Umbilical cord (tissue), 2 donors: Measurements from ENCODE around the gene STXBP6. TPM values are rescaled to one million over a fixed set of nuclear protein-coding genes. Genes with fewer than 3 reads are reported as not detected.

Source experiments
- DNase-seq: peaks from one replicate; pipeline ENCODE4 v3.0.0-alpha.2; 2015; ENCODE audit warnings: low spot score
- total RNA-seq: library from RNA; depleted of rRNA; stranded (reverse); fragments of >200 nt; gene quantifications from one replicate; pipeline ENCODE4 v1.2.3, GENCODE V29; 2014; ENCODE audit warnings: low replicate concordance; ENCODE audit not compliant: insufficient read depth

Gene STXBP6
- 78.7 TPM for total RNA-seq

DNA sequence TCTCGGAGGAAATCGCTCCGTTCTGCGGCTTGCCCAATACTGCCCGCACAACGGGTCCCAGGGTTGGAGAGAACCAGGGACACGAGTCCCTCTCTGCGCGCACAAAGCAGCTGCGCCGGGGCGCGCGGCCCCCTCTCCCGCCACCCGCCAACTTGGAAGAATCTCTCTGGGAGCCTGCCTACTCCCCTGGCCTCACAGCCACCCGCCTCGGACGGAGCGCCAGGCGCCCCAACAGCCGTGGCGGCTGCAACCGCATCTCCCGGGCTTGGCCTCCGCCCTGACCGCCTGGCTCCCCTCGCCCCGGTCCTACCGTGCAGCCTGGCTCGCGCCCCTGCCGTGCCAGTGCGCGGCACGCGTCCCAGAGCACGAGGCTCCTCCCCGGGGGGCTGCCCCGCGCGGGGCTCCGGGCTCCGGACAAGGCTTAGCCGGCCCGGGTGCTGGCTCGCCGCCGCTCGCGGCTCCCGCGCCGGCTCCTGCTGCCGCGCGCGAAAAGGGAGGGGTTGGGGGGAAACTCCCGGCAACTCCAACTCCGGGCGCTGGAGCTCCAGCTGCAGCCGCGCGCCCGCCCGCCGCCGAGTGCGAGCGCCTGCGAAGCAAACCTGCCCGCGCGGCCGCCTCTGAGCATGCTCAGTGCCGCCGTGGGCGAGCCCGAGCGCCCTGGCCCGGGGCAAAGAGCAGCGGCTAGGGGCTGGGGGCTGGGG, at the start of gene STXBP6:
TSS of gene STXBP6 (minus strand) at position 580 of the 701 bp plus-strand sequence. CDS start 75,329 bp downstream, outside the sequence.
- peak; percentile 87 for DNase-seq

DNA sequence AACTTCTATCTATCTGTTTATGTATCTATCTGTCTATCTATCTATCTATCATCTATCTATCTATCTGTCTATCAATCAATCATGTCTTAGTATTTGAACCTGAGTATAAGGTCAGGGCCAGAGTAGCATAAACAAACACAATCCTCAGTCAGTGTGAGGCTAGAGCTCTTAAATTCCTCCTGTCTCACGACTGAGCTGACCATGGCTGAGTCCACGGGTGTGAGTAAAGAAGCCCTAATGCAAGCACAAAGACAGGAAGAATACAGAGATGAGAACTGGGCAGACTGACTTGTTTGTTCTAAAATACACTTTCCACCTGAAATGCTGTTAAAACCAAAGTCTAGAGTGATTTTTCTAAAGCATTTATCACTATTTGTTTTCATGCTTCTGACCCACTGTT, 47.2 kb upstream of the STXBP6 start:
- no peak for DNase-seq

DNA sequence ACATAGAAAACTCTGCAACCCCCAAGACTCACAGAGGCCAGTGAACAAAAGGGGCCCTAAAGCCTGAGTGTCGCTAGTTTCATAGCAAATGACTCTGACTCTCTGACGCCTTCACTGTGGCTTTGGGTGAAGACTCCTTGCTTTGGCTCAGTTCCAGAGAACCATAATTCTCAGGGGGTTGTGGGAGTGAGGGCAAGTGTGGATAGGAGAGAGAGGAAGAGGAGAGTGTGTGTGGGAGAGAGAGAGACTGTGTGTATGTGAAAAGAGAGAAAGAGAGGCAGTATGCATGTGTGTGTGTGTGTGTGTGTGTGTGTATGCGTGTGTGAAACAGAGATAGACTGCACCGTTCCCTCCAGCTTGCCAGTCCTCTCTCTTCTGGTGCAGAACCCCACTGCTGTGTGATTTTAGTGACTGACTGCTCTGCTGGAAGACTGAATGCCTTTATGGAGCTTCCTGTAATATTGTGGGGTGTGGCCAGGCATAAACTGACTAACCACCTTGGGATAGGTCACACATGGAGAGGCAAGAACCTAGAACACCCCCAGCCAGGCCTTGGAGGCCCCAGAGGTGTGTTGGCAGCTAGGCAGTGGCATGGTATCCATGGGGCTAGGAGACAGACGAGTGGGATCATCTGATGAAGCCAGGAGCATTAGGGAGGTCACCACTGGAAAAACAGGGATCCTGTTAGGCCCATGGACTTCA, 45.9 kb upstream of the STXBP6 start:
- DNase-seq: no peak

DNA sequence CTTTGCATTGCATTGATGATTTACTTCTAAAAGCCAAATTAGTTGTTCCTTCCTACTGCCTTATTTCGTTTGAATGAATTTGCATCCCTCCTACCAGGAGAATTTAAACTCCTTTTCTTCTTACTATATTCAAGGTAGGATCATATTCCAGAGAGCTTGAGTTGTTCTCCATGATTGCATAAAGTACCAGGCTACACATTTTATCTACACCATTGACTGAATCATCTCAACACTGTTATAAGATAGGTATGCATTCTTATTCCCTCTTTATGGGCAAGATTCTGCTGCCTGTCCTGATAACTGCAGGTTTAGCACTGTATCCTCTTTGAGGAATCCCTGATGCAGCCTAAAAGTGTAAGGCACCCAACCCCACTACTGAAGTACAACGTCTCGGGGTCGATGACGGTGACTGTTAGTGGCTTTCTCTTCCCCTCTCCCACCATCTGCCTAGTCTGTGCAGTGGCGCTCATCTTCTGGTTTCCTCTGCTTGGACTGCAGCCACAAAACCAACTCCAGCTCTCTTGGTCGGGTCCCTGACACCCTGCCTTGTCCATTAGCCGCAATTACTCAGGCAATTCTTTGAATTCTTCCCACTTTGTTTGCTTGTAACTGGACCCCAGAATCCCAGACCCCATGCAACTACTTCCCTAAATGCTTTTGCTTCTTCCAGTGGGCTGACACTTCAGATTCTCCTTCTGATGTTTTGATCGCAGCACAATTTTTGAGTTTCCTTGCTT, 44.4 kb upstream of the STXBP6 start:
- peak; percentile 49 for DNase-seq

DNA sequence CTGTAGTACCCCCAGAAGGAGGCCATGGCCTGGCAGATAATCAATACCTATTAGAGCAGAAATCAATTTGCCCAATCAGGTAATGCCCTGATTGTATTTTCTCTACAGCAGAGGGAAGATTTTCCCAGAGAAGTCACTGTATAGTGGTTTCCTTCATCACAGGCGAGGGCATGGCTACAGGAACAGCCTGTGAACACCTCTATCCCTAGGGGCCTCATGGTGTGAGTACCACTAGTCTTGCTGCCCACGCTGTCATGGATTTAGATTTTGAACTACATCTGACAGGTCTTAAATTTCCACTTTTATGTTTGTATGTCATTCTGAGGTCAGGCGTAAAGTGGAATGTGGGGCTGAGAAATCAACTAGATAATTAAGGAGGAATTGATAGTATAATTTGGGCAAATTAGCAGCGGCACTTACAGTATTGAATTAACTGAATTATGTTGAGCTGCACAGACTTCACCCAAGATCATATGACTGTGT, 42.4 kb upstream of the STXBP6 start:
- DNase-seq: no peak

DNA sequence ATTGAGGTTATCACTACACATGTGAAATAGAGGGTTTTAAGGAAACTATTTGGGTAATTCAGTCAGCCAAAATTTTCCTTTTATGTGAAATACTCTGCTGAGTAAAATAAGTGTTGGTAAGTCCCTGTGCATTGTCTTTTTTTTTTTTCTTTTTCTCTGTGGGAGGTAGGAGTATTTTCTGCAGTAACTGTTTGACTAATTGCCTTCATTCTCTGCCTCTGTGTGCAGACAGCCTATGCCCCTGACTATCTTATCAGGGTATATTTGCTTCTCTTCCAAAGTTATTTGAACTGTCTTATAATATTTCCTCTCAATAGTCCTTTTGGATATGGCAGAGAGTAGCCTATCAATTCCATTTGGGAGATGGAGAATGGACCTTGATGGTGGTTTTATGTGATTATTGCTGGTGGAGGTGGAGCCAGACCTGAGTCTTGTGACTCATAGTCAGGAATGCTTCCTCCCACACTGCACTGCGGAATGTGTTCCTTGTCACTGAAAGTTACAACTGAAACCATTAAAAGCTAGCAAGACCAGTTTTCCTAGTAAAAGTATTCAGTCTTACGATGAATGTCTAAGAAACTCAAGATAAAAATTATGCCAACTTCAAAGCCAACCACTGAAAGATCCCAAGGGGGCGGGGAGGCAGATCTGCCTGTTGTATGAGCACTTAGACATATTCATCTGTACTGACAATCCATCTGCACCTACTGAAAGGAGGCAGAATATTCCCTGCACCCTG, 40.9 kb upstream of the STXBP6 start:
- peak; percentile 86 for DNase-seq

DNA sequence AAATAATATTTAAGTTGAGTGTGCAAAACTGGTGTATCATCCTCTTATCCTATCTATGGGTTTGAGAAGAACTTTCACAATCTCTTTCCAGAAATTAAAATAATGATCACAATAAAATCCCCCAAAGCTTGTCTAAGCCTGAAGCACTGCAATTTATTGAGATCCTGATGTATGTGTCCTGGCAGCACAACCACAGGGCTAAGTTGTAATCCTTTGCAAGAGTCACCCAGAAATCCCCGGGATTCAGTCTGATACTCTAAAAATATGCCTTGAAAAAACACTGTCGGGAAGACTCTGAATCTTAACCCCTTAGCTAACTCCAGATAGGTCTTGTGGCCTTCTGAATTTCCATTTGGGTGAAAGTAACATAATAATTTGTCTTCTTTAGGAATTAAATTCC, 40.3 kb upstream of the STXBP6 start:
- peak; percentile 97 for DNase-seq

DNA sequence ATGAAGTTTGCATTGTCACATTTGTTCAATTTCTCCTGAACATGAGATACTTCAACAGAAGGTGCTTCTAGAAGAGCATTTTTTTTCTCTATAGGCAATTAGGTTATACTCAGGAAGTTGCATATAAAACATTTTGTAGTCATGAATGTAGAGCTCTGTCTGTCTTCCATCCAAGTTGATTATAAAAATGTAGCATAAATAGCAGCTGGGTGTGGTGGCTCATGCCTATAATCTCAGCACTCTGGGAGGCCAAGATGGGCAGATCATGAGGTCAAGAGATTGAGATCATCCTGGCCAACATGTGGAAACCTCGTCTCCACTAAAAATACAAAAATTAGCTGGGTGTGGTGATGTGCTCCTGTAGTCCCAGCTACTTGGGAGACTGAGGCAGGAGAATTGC, 39.5 kb upstream of the STXBP6 start:
- peak; percentile 82 for DNase-seq

DNA sequence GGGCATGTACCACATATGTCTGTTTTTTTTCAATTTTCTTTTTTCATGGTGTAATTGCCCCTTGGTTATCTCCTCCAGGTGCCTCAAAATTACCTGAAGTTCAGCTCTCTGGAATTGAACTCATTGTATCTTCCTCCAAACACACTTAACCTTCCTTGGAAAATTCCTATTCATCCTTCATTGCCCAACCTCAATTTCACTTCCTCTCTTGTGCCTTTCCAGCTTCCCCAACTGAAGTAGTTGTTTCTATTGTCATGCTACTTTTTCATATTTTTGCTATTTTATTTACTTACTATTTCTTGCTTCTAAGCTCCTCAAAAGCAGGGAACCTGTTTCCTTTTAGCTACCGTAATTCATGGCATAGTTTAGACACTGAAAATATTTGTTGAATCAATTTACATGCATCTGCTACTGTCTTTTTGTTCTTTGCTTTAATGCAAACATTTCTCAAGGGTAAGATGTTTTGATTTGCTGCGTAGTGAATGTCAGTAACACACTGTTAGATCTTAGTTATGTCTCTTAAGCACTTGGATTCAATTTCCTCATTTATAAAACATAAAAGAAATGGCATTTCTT, 37.0 kb upstream of the STXBP6 start:
- DNase-seq: no peak

DNA sequence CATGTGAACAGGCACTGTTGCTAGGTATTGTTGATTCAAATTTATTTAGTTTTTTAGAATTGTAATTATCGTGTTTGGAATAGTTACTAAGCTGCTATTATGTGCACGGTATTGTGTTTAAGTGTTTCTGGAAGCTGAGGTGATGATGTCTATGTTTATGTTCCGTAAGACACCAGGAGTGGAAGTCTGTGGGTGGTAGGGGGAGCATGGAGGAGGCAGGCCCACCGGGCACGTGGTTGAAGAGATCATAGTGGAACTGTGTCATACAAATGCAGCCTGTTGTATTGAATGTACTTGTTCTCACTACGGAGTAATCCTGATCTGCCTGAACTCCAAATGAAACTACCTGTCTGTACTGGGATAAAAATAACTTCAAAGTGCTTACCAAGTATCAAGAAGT, 36.1 kb upstream of the STXBP6 start:
- DNase-seq: no peak

DNA sequence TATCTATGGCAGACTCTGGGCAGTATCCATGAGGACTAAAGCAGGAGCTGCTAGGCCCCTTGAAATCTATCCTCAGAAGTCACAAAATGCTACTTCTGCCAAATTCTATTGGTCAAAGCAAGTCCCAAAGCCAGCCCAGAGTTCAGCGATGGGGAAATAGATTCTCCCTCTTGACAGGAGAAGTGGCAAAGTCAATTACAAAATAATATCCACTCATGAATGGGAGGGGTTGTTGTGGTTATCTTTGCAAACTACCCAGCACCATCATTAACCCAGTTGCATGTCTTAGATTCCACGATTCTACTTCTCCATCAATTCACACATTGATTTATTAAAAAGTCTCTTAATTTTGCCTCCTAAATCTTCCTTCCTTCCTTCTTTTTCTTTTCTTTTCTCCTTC, 30.7 kb upstream of the STXBP6 start:
- no peak for DNase-seq

DNA sequence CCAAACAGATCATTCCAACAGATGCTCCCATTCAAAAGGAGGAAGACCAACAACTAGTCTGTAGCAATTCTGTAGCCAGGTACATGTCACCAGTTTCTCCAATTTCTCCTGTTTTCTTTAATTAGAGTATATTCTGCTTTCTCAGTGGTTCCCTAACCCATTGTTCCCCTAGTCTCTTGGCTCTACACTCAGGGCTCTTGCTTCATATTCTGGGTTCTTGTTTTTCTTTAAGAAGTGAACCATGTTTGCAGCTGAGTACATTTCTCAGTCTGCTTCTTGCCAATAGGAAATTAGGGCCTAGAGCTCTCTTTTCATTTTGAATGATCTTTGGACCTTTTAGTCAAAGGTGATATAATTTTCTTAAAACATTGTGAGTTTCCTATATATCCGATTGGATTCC, 29.4 kb upstream of the STXBP6 start:
- DNase-seq: no peak

DNA sequence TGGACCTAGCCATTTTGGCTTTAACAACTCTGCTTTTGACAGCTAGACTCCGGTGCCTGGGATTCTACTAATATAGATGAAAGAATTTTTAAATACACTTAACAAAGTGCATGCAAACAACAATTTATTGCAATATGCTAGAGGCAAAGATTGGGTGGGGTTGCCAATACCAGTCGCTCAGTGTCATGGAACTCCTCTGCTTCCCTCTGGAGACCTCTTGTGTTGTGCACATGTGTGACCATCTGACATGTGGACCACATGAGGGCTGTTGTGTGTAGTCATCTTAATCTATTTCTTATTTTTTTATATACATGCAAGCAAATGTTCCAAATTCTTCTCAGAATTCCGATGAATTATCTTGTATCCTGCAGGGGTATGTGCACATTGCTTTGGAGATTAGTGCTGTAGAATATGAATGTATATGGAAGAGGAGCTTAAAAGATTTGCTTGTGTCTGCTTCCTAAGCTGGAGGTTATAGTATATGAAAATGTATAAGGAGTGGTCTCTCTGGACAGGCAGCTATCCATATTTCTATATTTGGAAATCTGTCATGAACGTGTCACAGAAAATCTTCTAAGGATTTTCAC, 24.2 kb upstream of the STXBP6 start:
- DNase-seq: peak; percentile 59

DNA sequence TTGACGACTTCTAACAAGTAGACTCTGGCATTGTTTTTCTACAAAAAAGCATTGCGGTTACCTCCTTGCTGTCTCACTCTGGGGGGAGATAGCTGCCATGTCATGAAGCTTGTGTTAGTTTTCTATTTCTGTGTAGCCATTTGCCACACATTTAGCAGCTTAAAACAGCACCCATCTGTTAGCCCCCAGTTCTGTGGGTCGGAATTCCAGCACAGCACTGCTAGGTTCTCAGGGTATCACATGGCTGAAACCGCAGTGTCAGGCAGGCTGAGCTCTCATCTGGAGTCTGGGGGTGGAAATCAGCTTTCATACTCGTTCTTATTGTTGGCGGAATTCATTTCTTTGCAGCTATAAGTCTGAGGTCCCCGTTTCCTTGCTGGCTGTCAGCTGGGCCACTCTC, 19.9 kb upstream of the STXBP6 start:
- DNase-seq: no peak

DNA sequence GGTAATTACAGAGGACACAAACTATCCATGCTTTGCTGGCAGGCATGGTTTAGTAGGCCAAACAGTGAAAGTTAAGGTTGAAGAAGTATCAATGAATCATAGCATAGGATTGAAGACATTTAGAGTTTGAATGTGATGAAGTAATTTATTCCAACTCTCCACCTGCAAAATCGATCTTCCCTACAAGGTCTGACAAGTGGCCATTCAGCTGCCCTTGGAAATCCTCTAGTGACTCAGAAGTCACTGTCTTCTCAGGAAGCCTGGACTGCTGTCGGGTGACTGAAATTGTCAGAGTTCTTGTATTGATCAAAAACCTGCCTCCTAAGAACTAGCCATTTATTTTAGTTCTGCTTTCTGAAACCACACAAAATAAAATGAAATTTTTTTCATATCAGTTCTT, 17.7 kb upstream of the STXBP6 start:
- DNase-seq: no peak

DNA sequence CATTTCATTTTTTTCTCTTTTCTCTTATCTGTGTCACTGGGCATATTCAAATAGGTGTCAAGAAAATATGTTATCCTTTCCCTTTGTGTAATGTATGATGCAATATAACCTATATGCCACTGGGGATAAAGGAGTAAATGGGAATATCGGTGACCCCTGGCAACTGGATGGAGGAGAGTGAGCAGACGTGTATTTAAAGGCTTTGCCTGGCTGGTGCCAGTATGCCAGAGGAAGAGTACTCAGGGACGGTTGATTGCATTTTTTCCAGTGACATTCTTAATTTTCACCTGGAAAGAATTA, 12.0 kb upstream of the STXBP6 start:
- no peak for DNase-seq

DNA sequence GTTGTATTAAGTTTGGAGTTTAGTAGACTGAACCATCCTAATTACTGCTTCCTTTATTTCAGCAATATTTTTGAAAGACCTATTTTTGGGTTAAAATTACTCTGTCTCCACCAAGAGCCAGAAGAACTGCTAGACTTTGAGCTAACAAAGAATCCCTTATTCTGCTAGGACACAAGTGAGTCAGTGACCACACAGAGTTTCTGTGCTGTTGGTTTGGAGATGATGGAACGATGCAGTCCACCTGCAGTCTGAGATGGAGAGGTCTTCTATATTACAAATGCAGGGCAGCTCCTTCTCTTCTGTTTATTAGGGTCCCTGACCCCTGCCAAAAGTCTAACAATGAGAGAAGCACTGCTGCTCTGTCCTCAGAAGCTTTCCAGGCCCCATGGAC, 6.7 kb upstream of the STXBP6 start:
- no peak for DNase-seq

DNA sequence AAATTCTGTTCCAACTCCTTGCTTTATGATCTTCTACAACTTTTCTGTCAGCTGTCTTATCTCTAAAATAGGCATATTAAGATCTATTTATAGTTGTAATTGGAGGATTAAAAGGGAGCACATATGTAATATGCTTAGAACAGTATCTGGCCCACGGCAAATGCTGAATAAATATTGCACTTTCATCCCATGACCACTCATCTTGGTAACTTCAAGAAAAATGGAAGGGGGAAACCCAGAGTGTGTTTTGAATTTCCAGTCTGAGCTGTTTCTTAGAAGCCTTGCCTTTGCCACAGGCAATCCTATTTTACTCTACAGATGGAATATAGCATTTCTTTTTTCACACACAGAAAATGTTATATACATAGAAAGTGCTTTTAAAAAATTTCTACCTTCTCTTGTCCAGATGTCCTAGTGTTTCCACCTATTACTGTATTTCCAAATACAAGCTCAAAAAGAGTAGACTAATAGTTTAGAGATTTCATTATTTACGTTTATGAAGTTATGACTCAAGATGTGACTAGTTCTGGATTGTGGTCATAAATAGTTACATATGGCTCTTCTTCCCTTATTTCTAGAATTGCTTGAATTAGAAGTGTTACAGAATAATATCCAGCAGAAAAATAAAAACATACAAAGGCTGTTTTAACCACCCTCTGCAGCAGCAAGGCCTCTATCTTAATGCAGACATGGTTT, 6.2 kb upstream of the STXBP6 start:
- DNase-seq: no peak

DNA sequence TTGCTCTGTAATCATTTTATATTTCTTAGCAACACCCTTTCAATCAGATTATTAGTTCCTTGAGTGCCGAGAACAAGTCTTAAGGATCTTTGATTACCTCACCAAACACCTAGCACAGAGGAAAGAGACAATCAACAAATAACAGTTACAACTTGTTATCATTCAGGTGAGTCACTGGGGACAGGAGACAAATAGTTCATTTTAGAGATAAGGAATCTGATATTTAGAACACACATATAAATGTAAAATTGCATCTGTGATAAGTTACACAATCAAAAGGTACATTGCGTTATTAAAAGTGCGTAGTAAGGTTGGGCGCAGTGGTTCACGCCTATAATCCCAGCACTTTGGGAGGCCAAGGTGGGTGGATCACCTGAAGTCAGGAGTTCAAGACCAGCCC, 5.1 kb upstream of the STXBP6 start:
- no peak for DNase-seq

DNA sequence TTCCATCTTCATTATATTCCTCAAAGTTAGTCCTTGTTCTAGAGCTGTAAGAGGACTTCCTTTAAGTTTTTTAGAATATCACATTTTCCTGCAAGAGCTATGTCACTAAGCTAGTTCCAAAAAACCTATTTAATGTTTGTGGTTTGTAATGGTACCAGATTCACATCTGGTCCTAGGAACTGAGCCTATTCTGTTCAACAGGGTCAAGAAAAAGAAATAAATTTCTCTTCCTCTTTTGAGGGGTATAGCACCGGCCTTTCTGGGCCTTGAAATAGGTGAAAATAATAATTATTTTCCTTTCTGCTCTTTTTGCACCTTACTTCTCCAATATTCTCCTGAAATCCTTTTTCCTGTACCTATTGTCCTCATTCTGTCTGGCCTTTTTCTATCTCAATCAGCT, 3.6 kb upstream of the STXBP6 start:
- no peak for DNase-seq

DNA sequence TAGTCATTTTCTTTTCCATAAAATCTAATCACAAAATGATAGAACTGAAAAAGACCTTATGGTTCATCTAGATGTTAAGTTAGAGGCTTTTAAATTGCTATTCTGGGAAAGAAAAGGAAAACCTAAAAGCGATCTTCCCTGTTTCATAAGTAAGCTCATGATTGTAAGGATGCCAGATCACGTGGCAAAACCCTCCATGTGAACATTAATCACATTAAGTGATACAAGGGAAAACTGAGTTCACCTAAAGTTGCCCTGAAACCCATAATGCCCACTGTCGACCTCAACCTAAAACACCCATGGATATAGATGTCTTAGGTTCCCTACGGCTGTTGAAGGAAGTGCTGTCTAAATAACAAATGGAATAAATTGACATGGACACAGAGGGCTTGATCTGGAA, 3.0 kb upstream of the STXBP6 start:
- DNase-seq: no peak
